T-helper 1 cell treated with Interleukin-12 subunit alpha and Interleukin-12 subunit beta and Interleukin-4 antibody, amounts not matched to agents 30 ng/mL and 1 ng/mL, for 36 hours (primary cell): Measurements from ENCODE around the gene QPRT. TPM values are rescaled to one million over a fixed set of nuclear protein-coding genes. Genes with fewer than 3 reads are reported as not detected.
"Not testable (repeated sequence)": the region's sequence is repeated elsewhere in the genome, so short reads cannot be mapped to it uniquely, and the experiment has no call there.

Experiments
- intact Hi-C: fragments of 100-400 bp; cut with micrococcal nuclease; formaldehyde crosslinking; loops from one replicate; pipeline ENCODE4 v1.15.1; 2024
- total RNA-seq: library from RNA; stranded (reverse); gene quantifications from 2 replicates; pipeline ENCODE4 v1.2.3, GENCODE V29; 2022

The QPRT gene
- 8.0 and 9.1 TPM in 2 replicates for total RNA-seq

GRCh38 chr16:29678691-29679267 is at the start of gene QPRT:
Gene QPRT (plus strand): TSS chr16:29679180. CDS start chr16:29679198, 18 bp downstream.
- intact Hi-C loops: no loop called here

- intact Hi-C loops: loop anchor here (5.0 kb wide), 1 partner anchor 33 kb away; the partner anchor contains the start of gene SPN
These were observed 49.7 kb upstream of the QPRT start for GRCh38 chr16:29629318-29629717.

GRCh38 chr16:29631658-29632057 is 47.3 kb upstream of the QPRT start:
- intact Hi-C loops: not testable (repeated sequence)

GRCh38 chr16:29635902-29636301 is 43.1 kb upstream of the QPRT start:
- intact Hi-C loops: not testable (repeated sequence)

GRCh38 chr16:29636368-29636767 is 42.6 kb upstream of the QPRT start:
- intact Hi-C loops: not testable (repeated sequence)

- intact Hi-C loops: not testable (repeated sequence)
These were observed 40.2 kb upstream of the QPRT start for GRCh38 chr16:29638751-29639150.

GRCh38 chr16:29641561-29641960 is 37.4 kb upstream of the QPRT start:
- intact Hi-C loops: loop anchor here (1.0 kb wide), 1 partner anchor 22 kb away; the partner anchor contains the start of gene SPN

GRCh38 chr16:29643596-29643995 is 35.4 kb upstream of the QPRT start:
- intact Hi-C loops: no loop called here

GRCh38 chr16:29644338-29644857 is 34.6 kb upstream of the QPRT start:
- intact Hi-C loops: no loop called here

- intact Hi-C loops: no loop called here
These were observed 33.8 kb upstream of the QPRT start for GRCh38 chr16:29644973-29645693.

GRCh38 chr16:29645694-29646187 is 33.2 kb upstream of the QPRT start:
- intact Hi-C loops: no loop called here

- intact Hi-C loops: no loop called here
These were observed 32.0 kb upstream of the QPRT start for GRCh38 chr16:29646947-29647346.

- intact Hi-C loops: no loop called here
These were observed 29.1 kb upstream of the QPRT start for GRCh38 chr16:29649588-29650494.

GRCh38 chr16:29650771-29651170 is 28.2 kb upstream of the QPRT start:
- intact Hi-C loops: no loop called here

- intact Hi-C loops: no loop called here
These were observed 27.1 kb upstream of the QPRT start for GRCh38 chr16:29651774-29652349.

GRCh38 chr16:29653471-29653870 is 25.5 kb upstream of the QPRT start:
- intact Hi-C loops: no loop called here

- intact Hi-C loops: not testable (repeated sequence)
These were observed 25.1 kb upstream of the QPRT start for GRCh38 chr16:29653890-29654289.

- intact Hi-C loops: no loop called here
These were observed 22.1 kb upstream of the QPRT start for GRCh38 chr16:29656688-29657523.

GRCh38 chr16:29658705-29659104 is 20.3 kb upstream of the QPRT start:
- intact Hi-C loops: no loop called here
